HepG2 (cell line): Measurements from ENCODE around the gene CTF1. TPM values are rescaled to one million over a fixed set of nuclear protein-coding genes. Genes with fewer than 3 reads are reported as not detected.

Source experiments
- ATF2 ChIP-seq: sonication (generic); formaldehyde crosslinking; IDR thresholded peaks from 2 replicates; pipeline ENCODE4 v1.4.0; 2020; ENCODE audit warnings: missing genetic modification reagents
- BRD4 ChIP-seq: sonication (generic); formaldehyde crosslinking; IDR thresholded peaks from 2 replicates; pipeline ENCODE4 v1.4.0; 2020; ENCODE audit warnings: missing genetic modification reagents
- CREBL2 ChIP-seq: sonication (generic); formaldehyde crosslinking; IDR thresholded peaks from 2 replicates; pipeline ENCODE4 v1.8.1; 2023; ENCODE audit warnings: missing genetic modification reagents, mild to moderate bottlenecking, borderline replicate concordance
- EEA1 ChIP-seq: sonication (generic); formaldehyde crosslinking; IDR thresholded peaks from 2 replicates; pipeline ENCODE4 v1.5.1; 2020; ENCODE audit warnings: mild to moderate bottlenecking, missing genetic modification reagents, borderline replicate concordance
- ESRRA ChIP-seq: sonication (generic); formaldehyde crosslinking; IDR thresholded peaks from 2 replicates; pipeline ENCODE4 v1.5.1; 2020; ENCODE audit warnings: mild to moderate bottlenecking, low read depth, missing genetic modification reagents
- ETV5 ChIP-seq: IDR thresholded peaks from 2 replicates; pipeline ENCODE4 v1.6.1; 2018; ENCODE audit warnings: missing biosample characterization, missing genetic modification reagents, inconsistent platforms, borderline replicate concordance
- GATAD2A ChIP-seq: IDR thresholded peaks from 2 replicates; pipeline ENCODE4 v1.6.1; 2016
- HES4 ChIP-seq: sonication (generic); formaldehyde crosslinking; IDR thresholded peaks from 2 replicates; pipeline ENCODE4 v1.9.0; 2021; ENCODE audit warnings: mild to moderate bottlenecking, missing genetic modification reagents, borderline replicate concordance
- HOXD1 ChIP-seq: sonication (generic); formaldehyde crosslinking; IDR thresholded peaks from 2 replicates; pipeline ENCODE4 v1.5.0; 2020; ENCODE audit warnings: missing genetic modification reagents
- KLF12 ChIP-seq: sonication (generic); formaldehyde crosslinking; IDR thresholded peaks from 2 replicates; pipeline ENCODE4 v1.4.0; 2020; ENCODE audit warnings: missing genetic modification reagents, borderline replicate concordance
- MIER2 ChIP-seq: IDR thresholded peaks from 2 replicates; pipeline ENCODE4 v1.6.1; 2016; ENCODE audit warnings: missing biosample characterization, missing genetic modification reagents
- NBN ChIP-seq: fragments of 450-650 bp; conservative IDR thresholded peaks from 2 replicates; pipeline ENCODE4 v1.6.1; 2017
- NCOA2 ChIP-seq: sonication (generic); formaldehyde crosslinking; IDR thresholded peaks from 2 replicates; pipeline ENCODE4 v1.8.0; 2022; ENCODE audit warnings: inconsistent platforms
- NFYC ChIP-seq: IDR thresholded peaks from 2 replicates; pipeline ENCODE4 v1.6.1; 2016; ENCODE audit warnings: missing genetic modification reagents, missing compliant biosample characterization
- POLR2G ChIP-seq: fragments of 200-400 bp; formaldehyde crosslinking; IDR thresholded peaks from 2 replicates; pipeline ENCODE4 v1.6.1; 2018; ENCODE audit warnings: mild to moderate bottlenecking, low read depth, low read length, moderate library complexity
- RBM22 ChIP-seq: fragments of 200-400 bp; formaldehyde crosslinking; optimal IDR thresholded peaks from 2 replicates; pipeline ENCODE3; 2017; ENCODE audit warnings: mild to moderate bottlenecking, low read length, moderate library complexity
- SATB2 ChIP-seq: sonication (generic); formaldehyde crosslinking; IDR thresholded peaks from 2 replicates; pipeline ENCODE4 v1.5.0; 2020; ENCODE audit warnings: missing genetic modification reagents
- SMC3 ChIP-seq: IDR thresholded peaks from 2 replicates; pipeline ENCODE4 v1.6.1; 2011; ENCODE audit warnings: low read length, improper control_type of control experiment
- SYNCRIP ChIP-seq: fragments of 200-400 bp; formaldehyde crosslinking; IDR thresholded peaks from 2 replicates; pipeline ENCODE4 v1.6.1; 2018; ENCODE audit warnings: mild to moderate bottlenecking, low read depth, low read length; ENCODE audit not compliant: insufficient read depth
- ZBTB20 ChIP-seq: sonication (generic); formaldehyde crosslinking; IDR thresholded peaks from 2 replicates; pipeline ENCODE4 v1.8.1; 2023; ENCODE audit warnings: missing genetic modification reagents, low read depth, mild to moderate bottlenecking, borderline replicate concordance
- ZBTB43 ChIP-seq: sonication (generic); formaldehyde crosslinking; conservative IDR thresholded peaks from 2 replicates; pipeline ENCODE4 v1.4.0; 2020; ENCODE audit warnings: missing genetic modification reagents
- ZFY ChIP-seq: sonication (generic); formaldehyde crosslinking; IDR thresholded peaks from 2 replicates; pipeline ENCODE4 v1.4.0; 2020; ENCODE audit warnings: missing genetic modification reagents
- ZMYM2 ChIP-seq: sonication (generic); formaldehyde crosslinking; IDR thresholded peaks from 2 replicates; pipeline ENCODE4 v1.8.0; 2022; ENCODE audit warnings: mild to moderate bottlenecking, missing genetic modification reagents
- ZNF350 ChIP-seq: sonication (generic); formaldehyde crosslinking; IDR thresholded peaks from 2 replicates; pipeline ENCODE4 v1.4.0; 2020; ENCODE audit warnings: mild to moderate bottlenecking, low read depth, missing genetic modification reagents, borderline replicate concordance
- ZNF740 ChIP-seq: sonication (generic); formaldehyde crosslinking; IDR thresholded peaks from 2 replicates; pipeline ENCODE4 v1.4.0; 2020; ENCODE audit warnings: missing genetic modification reagents
- ZNF747 ChIP-seq: sonication (generic); formaldehyde crosslinking; IDR thresholded peaks from 2 replicates; pipeline ENCODE4 v1.8.1; 2023; ENCODE audit warnings: missing genetic modification reagents, mild to moderate bottlenecking, borderline replicate concordance
- ZNF761 ChIP-seq: sonication (generic); formaldehyde crosslinking; conservative IDR thresholded peaks from 2 replicates; pipeline ENCODE4 v1.4.0; 2020; ENCODE audit warnings: mild to moderate bottlenecking, missing genetic modification reagents
- ZNF83 ChIP-seq: sonication (generic); formaldehyde crosslinking; IDR thresholded peaks from 2 replicates; pipeline ENCODE4 v1.4.0; 2020; ENCODE audit warnings: missing genetic modification reagents, mild to moderate bottlenecking, borderline replicate concordance
- ZNF891 ChIP-seq: sonication (generic); formaldehyde crosslinking; IDR thresholded peaks from 2 replicates; pipeline ENCODE4 v1.5.0; 2020; ENCODE audit warnings: mild to moderate bottlenecking, missing genetic modification reagents
- polyA plus RNA-seq, 8 experiments: library from polyadenylated mRNA; depleted of rRNA in 3 of 8; stranded (reverse) in 7 of 8; unstranded in 1 of 8; fragments of >200 nt; fragmentation: Illumina TruSeq in 4 of 8; extraction: Trizol in 4 of 8; gene quantifications; 2 replicates each; pipeline versions ENCODE4 v1.2.1 to v1.2.3, GENCODE V29; 2011 to 2016; ENCODE audit warnings: low read depth in 4 of 8, missing spikeins in 1 of 8, mixed read lengths in 1 of 8; ENCODE audit not compliant: insufficient read depth in 1 of 8
- total RNA-seq, 5 experiments: library from RNA; depleted of rRNA; stranded (reverse); fragments of >200 nt; fragmentation: Illumina TruSeq; extraction: Trizol; gene quantifications; 2 replicates each; pipeline ENCODE4 v1.2.3, GENCODE V29; 2016; ENCODE audit warnings: low read depth in 1 of 5

Gene CTF1
- total and polyA plus RNA-seq, 2 of the 13 experiments (the other 11 are each of a cell fraction or from before 2014, with no cell fraction given): 0.13 to 1.8 TPM

- TF ChIP-seq KLF12 (CRISPR knock-in tag): no peak; the same call in 1 of the 2 replicates
- TF ChIP-seq ZNF350 (CRISPR knock-in tag): peak; percentile 84
- TF ChIP-seq ESRRA: peak; percentile 83
- TF ChIP-seq HES4 (CRISPR knock-in tag): no peak; the same call in 1 of the 2 replicates
- TF ChIP-seq CREBL2 (CRISPR knock-in tag): no peak
- 0 out of 2 replicates have a peak, but pooled peaks have one; percentile 22 for TF ChIP-seq ZNF83
- peak; percentile 86 for TF ChIP-seq BRD4 (CRISPR knock-in tag)
- TF ChIP-seq NFYC (CRISPR knock-in tag): peak; percentile 60
- no peak for TF ChIP-seq SYNCRIP
- peak; percentile 44; the same call in 1 of the 2 replicates for TF ChIP-seq ZMYM2
- no peak for TF ChIP-seq ZNF740 (CRISPR knock-in tag)
- peak; percentile 97; the same call in 1 of the 2 replicates for TF ChIP-seq ZNF747 (CRISPR knock-in tag)
- no peak for TF ChIP-seq NBN
- TF ChIP-seq SMC3: 0 out of 2 replicates have a peak, but pooled peaks have one; percentile 10
- peak; percentile 36 for TF ChIP-seq RBM22
- TF ChIP-seq ZBTB20 (CRISPR knock-in tag): no peak
- TF ChIP-seq ZBTB43: no peak
- TF ChIP-seq ETV5 (CRISPR knock-in tag): peak; percentile 98
- TF ChIP-seq GATAD2A (CRISPR knock-in tag): peak; percentile 90
- no peak for TF ChIP-seq SATB2 (CRISPR knock-in tag)
- TF ChIP-seq MIER2 (CRISPR knock-in tag): peak; percentile 65
- 0 out of 2 replicates have a peak, but pooled peaks have one; percentile 38 for TF ChIP-seq EEA1 (CRISPR knock-in tag)
- TF ChIP-seq ZFY (CRISPR knock-in tag): peak; percentile 77
- TF ChIP-seq ZNF761 (CRISPR knock-in tag): peak; percentile 90
- no peak for TF ChIP-seq ZNF891 (CRISPR knock-in tag)
- peak; percentile 87 for TF ChIP-seq ATF2 (CRISPR knock-in tag)
- peak; percentile 98 for TF ChIP-seq POLR2G
- TF ChIP-seq HOXD1 (CRISPR knock-in tag): no peak
- peak; percentile 72 for TF ChIP-seq NCOA2 (CRISPR knock-in tag)
These were observed 53.5 kb downstream of the CTF1 start (continued) for GRCh38 chr16:30949650-30950515.
